EH (cell line): ENCODE measurements around the gene POM121C.
"Not testable (repeated sequence)": the region's sequence is repeated elsewhere in the genome, so short reads cannot be mapped to it uniquely, and the experiment has no call there.

ENCODE experiments used
- DNase-seq: peaks from one replicate; pipeline ENCODE4 v3.0.0-alpha.2; 2015; ENCODE audit warnings: low read depth

POM121C gene

GRCh38 chr7:75423481-75423880, 62.6 kb downstream of the POM121C start:
- not testable (repeated sequence) for DNase-seq

GRCh38 chr7:75421798-75422710, 64.0 kb downstream of the POM121C start:
- not testable (repeated sequence) for DNase-seq

- DNase-seq = not testable (repeated sequence)
These were observed 65.9 kb downstream of the POM121C start for GRCh38 chr7:75420152-75420551.

- not testable (repeated sequence) for DNase-seq
These were observed 66.4 kb downstream of the POM121C start for GRCh38 chr7:75419693-75420092.

- DNase-seq = not testable (repeated sequence)
These were observed 66.9 kb downstream of the POM121C start for GRCh38 chr7:75419210-75419609.

- not testable (repeated sequence) for DNase-seq
These were observed 67.7 kb downstream of the POM121C start for GRCh38 chr7:75418292-75418858.

- not testable (repeated sequence) for DNase-seq
These were observed 69.3 kb downstream of the POM121C start for GRCh38 chr7:75416787-75417186.

GRCh38 chr7:75415829-75416373, 70.2 kb downstream of the POM121C start:
- not testable (repeated sequence) for DNase-seq

- not testable (repeated sequence) for DNase-seq
These were observed 70.7 kb downstream of the POM121C start for GRCh38 chr7:75415428-75415817.

GRCh38 chr7:75414708-75415427, 71.2 kb downstream of the POM121C start:
- peak; percentile 36 for DNase-seq

- DNase-seq = not testable (repeated sequence)
These were observed 71.9 kb downstream of the POM121C start for GRCh38 chr7:75414204-75414603.

GRCh38 chr7:75410823-75411173, 75.3 kb downstream of the POM121C start:
- not testable (repeated sequence) for DNase-seq

GRCh38 chr7:75409880-75410822, 75.9 kb downstream of the POM121C start:
- DNase-seq = not testable (repeated sequence)

GRCh38 chr7:75404663-75405062, 81.4 kb downstream of the POM121C start:
- not testable (repeated sequence) for DNase-seq

GRCh38 chr7:75403455-75404443, 82.3 kb downstream of the POM121C start:
- DNase-seq = not testable (repeated sequence)

GRCh38 chr7:75400575-75400974, 85.5 kb downstream of the POM121C start:
- DNase-seq = not testable (repeated sequence)

GRCh38 chr7:75398771-75399700, 87.1 kb downstream of the POM121C start:
- not testable (repeated sequence) for DNase-seq

- DNase-seq = not testable (repeated sequence)
These were observed 88.2 kb downstream of the POM121C start for GRCh38 chr7:75397865-75398264.

- not testable (repeated sequence) for DNase-seq
These were observed 90.8 kb downstream of the POM121C start, which contains the start of gene TRIM73 for GRCh38 chr7:75395329-75395728. TSS of gene TRIM73 (plus strand) at chr7:75395629. CDS start at chr7:75398934, 3,305 bp downstream.
